HUES64 (cell line): ENCODE data around the gene XPNPEP3.
"Not testable (repeated sequence)": the region's sequence is repeated elsewhere in the genome, so short reads cannot be mapped to it uniquely, and the experiment has no call there.

Experiments
- H3K27ac ChIP-seq: 2 replicates; pipeline ENCODE4 v1.7.0; 2013; ENCODE audit warnings: low read depth, low read length, inconsistent platforms
- H3K27me3 ChIP-seq: 2 replicates; pipeline ENCODE4 v1.6.1; 2013; ENCODE audit warnings: mild to moderate bottlenecking, low read length; ENCODE audit not compliant: insufficient read depth
- H3K36me3 ChIP-seq: 2 replicates; pipeline ENCODE4 v1.6.1; 2013; ENCODE audit warnings: mild to moderate bottlenecking, low read length; ENCODE audit not compliant: insufficient read depth
- H3K4me1 ChIP-seq: 2 replicates; pipeline ENCODE4 v1.6.1; 2013; ENCODE audit warnings: mild to moderate bottlenecking, low read length, moderate library complexity; ENCODE audit not compliant: insufficient read depth
- H3K4me3 ChIP-seq: 2 replicates; pipeline ENCODE4 v1.5.1; 2013; ENCODE audit warnings: mild to moderate bottlenecking, low read length, moderate library complexity
- H3K9ac ChIP-seq: 2 replicates; pipeline ENCODE4 v1.6.1; 2013; ENCODE audit warnings: mild to moderate bottlenecking, low read depth, low read length
- H3K9me3 ChIP-seq: 2 replicates; pipeline ENCODE4 v1.6.1; 2013; ENCODE audit warnings: low read depth, low read length; ENCODE audit not compliant: insufficient read depth
- WGBS: fragments of 150-250, 120-280 bp; methylation state at CpG from one replicate; pipeline ENCODE4 v1.1.7; 2013; ENCODE audit warnings: missing lambda C conversion rate; 5-methylcytosine and 5-hydroxymethylcytosine counted together

XPNPEP3 gene

DNA sequence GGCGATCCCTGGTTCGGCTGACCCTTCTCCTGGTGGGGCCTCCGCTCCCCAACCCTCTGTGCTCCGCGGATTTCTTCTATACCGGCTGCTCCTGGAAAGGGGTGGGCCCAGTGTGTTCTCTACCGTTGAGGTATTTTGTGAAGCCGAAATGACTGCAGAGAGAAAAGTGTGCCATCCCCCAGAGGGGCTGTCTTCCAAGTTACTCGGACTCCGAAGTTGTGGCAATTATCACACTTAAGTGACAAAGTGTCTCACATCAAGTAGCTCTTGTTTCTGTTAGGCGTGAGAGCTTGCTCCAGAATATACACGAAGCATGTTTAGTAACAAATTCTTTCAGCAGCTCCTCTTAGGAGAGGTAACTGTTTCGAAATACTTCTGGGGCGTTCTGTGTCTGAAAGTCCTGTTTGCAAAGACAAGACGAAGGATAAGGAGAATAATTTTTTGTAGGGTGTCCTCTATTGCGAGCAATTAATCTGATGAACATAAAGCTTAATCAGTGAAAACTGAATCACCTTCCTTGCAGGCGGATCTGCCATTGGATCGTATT, 434 bp downstream of the XPNPEP3 start:
- Histone ChIP-seq H3K36me3 (peaks cover 50% of the 10 kb centered on the region), H3K27ac (peak overlapping the region; percentile 99), H3K4me3 (peak overlapping the region; percentile 99), H3K27me3 (no peaks in the 10 kb centered on the region), H3K9ac (peak overlapping the region; percentile 99), H3K9me3 (no peaks in the 10 kb centered on the region), H3K4me1 (peaks cover 29% of the 10 kb centered on the region)
- WGBS, result 12% methylated on average over 18 of the region's 18 CpGs

DNA sequence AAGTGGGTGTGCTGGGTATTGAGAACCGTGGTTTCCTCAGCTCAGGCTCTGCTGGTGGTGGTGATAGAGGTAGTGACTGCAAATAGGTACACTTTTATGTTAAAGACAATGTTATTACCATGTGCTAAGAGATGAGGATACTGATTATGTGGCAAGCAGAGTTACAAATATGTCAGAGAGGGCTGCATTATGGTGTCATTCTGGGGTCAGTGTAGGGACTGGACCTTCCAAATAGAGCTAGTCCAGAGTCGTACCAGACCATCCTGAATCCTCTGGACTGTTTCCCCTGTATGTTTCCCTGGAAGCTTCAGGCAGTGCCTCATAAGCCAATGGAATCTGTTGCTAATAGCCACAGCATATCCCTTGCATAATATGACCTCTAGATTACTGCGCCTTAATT, 5.1 kb downstream of the XPNPEP3 start, which contains the start of gene DNAJB7:
DNAJB7 (minus strand) TSS at position 101 of the 400 bp plus-strand sequence. CDS start 119 bp downstream, outside the sequence.
- Histone ChIP-seq H3K27me3 (no peaks in the 10 kb centered on the region), H3K36me3 (peaks cover 35% of the 10 kb centered on the region), H3K9me3 (no peaks in the 10 kb centered on the region), H3K4me1 (0 out of 2 replicates have a peak, but pooled peaks cover 6% of the 10 kb centered on the region), H3K27ac (no peak within 1 kb of the TSS), H3K4me3 (no peak within 1 kb of the TSS), H3K9ac (no peak within 1 kb of the TSS)
- WGBS, result 95% methylated on average over 3 of the region's 3 CpGs

GRCh38 chr22:40862537-40862936, 5.6 kb downstream of the XPNPEP3 start:
- H3K27me3 ChIP-seq, result no peaks in the 10 kb centered on the region
- no peak overlapping the region for H3K27ac ChIP-seq
- H3K36me3 ChIP-seq, result peaks cover 35% of the 10 kb centered on the region
- no peak overlapping the region for H3K4me3 ChIP-seq
- H3K9me3 ChIP-seq, result no peaks in the 10 kb centered on the region
- H3K4me1 ChIP-seq, result 0 out of 2 replicates have a peak, but pooled peaks cover 6% of the 10 kb centered on the region
- H3K9ac ChIP-seq, result no peak overlapping the region
- 95% methylated on average over 2 of the region's 2 CpGs for whole genome bisulfite sequencing

DNA sequence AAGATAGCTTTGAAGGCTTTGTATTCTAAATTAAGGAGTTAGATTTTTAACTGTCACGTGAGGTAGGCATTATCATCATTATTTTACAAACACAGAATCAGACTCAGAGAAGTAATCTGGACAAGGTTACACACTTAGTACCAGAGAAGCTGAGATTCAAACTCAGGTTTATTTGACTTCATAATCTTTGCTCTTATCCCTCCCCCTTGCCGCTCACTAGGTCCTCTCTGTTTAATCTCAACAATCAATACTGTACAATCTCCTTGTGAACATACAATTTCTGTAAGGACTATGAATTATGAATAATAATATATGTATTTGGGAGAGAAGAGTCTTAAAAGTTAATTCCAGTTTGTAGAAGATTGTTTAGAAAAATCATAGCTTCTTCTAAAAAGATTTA, 10.2 kb downstream of the XPNPEP3 start:
- no peaks in the 10 kb centered on the region for H3K9me3 ChIP-seq
- H3K4me3 ChIP-seq, result no peak overlapping the region
- H3K9ac ChIP-seq, result no peak overlapping the region
- peaks cover 38% of the 10 kb centered on the region for H3K36me3 ChIP-seq
- no peaks in the 10 kb centered on the region for H3K27me3 ChIP-seq
- H3K4me1 ChIP-seq, result no peaks in the 10 kb centered on the region
- H3K27ac ChIP-seq, result no peak overlapping the region
- WGBS, result 95% methylated on average over 2 of the region's 2 CpGs

GRCh38 chr22:40868379-40868778, 11.4 kb downstream of the XPNPEP3 start:
- not testable (repeated sequence) for H3K9ac ChIP-seq, H3K9me3 ChIP-seq, H3K27ac ChIP-seq, H3K4me1 ChIP-seq, H3K27me3 ChIP-seq, H3K4me3 ChIP-seq
- WGBS, result 97% methylated on average over 5 of the region's 6 CpGs
- peaks cover 35% of the 10 kb centered on the region for H3K36me3 ChIP-seq

- Histone ChIP-seq H3K27ac (no peak overlapping the region), H3K36me3 (peaks cover 44% of the 10 kb centered on the region), H3K9me3 (no peaks in the 10 kb centered on the region), H3K9ac (no peak overlapping the region), H3K4me1 (no peaks in the 10 kb centered on the region), H3K27me3 (no peaks in the 10 kb centered on the region), H3K4me3 (no peak overlapping the region)
- WGBS, result 99% methylated on average over 3 of the region's 3 CpGs
Measured at GRCh38 chr22:40874016-40874415, 17.1 kb downstream of the XPNPEP3 start.

DNA sequence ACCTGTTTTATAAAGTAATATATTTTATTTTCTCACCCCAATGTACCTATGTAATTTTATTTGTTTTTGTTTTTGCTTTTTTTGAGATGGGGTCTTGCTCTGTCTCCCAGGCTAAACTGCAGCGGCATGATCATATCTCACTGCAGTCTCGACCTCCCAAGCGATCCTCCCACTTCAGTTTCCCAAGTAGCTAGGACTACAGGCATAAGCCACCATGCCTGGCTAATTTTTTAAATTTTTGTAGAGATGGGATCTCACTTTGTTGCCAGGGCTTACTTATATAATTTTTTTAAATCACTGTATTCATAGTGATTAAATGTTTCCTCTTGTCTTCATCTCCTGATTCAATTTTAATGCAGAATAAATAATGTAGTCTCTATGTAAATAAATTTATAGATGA, 18.2 kb downstream of the XPNPEP3 start:
- Histone ChIP-seq H3K4me1 (no peaks in the 10 kb centered on the region), H3K27ac (no peak overlapping the region), H3K9me3 (no peaks in the 10 kb centered on the region), H3K4me3 (no peak overlapping the region), H3K27me3 (no peaks in the 10 kb centered on the region), H3K9ac (no peak overlapping the region), H3K36me3 (peaks cover 35% of the 10 kb centered on the region)
- 91% methylated on average over 3 of the region's 3 CpGs for WGBS

DNA sequence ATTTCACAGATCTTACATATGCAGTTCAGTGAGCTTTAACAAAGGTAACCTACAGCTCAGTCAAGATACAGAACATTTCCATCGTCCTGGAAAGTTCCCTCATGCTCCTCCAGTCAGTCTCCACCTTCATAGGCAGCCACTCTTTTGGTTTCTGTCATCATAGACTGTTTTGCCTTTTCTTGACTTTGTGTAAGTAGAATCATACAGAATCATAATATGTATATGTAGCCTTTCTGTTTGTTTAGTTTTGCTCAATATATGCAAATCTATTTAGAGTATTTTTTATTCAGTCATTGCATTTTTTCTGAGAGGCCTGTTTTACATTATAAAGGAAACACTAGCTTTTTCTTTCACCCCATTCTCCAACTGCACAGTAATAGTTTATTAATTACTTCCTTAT, 20.0 kb downstream of the XPNPEP3 start:
- Histone ChIP-seq H3K4me1 (no peaks in the 10 kb centered on the region), H3K27me3 (no peaks in the 10 kb centered on the region), H3K27ac (no peak overlapping the region), H3K36me3 (peaks cover 30% of the 10 kb centered on the region), H3K9me3 (no peaks in the 10 kb centered on the region), H3K4me3 (no peak overlapping the region), H3K9ac (no peak overlapping the region)
- WGBS, result 84% methylated on average over 1 of the region's 1 CpG

GRCh38 chr22:40877488-40877887, 20.5 kb downstream of the XPNPEP3 start:
- Histone ChIP-seq H3K4me1 (no peaks in the 10 kb centered on the region), H3K36me3 (peaks cover 32% of the 10 kb centered on the region), H3K9me3 (no peaks in the 10 kb centered on the region), H3K27me3 (no peaks in the 10 kb centered on the region), H3K4me3 (no peak overlapping the region), H3K9ac (no peak overlapping the region), H3K27ac (no peak overlapping the region)
- WGBS, result 90% methylated on average over 3 of the region's 3 CpGs

DNA sequence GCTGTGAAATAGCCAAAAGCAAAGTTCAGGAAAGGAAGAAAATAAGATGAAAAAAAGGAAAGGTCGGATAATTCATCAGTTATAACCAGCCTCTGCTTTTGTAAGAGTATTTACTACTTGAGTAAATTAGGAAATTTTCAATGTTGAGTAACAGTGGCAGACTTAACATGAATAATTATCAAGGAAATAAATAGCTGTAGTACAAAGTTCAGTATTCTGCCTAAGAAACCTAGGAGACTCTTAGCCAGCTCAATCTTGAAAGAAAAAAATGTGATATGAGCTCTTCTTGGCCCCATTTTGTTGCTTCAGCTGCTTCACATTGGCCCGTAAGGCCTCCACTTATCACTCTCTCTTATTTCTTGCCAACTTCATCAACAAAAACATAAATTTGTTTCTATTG, 22.0 kb downstream of the XPNPEP3 start:
- Histone ChIP-seq H3K36me3 (peaks cover 42% of the 10 kb centered on the region), H3K4me3 (no peak overlapping the region), H3K27me3 (no peaks in the 10 kb centered on the region), H3K9ac (no peak overlapping the region), H3K9me3 (no peaks in the 10 kb centered on the region), H3K27ac (no peak overlapping the region), H3K4me1 (no peaks in the 10 kb centered on the region)
- 96% methylated on average over 2 of the region's 2 CpGs for WGBS

- no peaks in the 10 kb centered on the region for H3K4me1 ChIP-seq
- no peaks in the 10 kb centered on the region for H3K9me3 ChIP-seq
- H3K4me3 ChIP-seq, result no peak overlapping the region
- H3K36me3 ChIP-seq, result peaks cover 57% of the 10 kb centered on the region
- H3K27me3 ChIP-seq, result no peaks in the 10 kb centered on the region
- no peak overlapping the region for H3K9ac ChIP-seq
- no peak overlapping the region for H3K27ac ChIP-seq
Measured at GRCh38 chr22:40889116-40889515, 32.2 kb downstream of the XPNPEP3 start.

- no peaks in the 10 kb centered on the region for H3K9me3 ChIP-seq
- WGBS, result 98% methylated on average over 3 of the region's 3 CpGs
Measured at GRCh38 chr22:40890881-40891280, 33.9 kb downstream of the XPNPEP3 start.

More at GRCh38 chr22:40890881-40891280, 33.9 kb downstream of the XPNPEP3 start:
- Histone ChIP-seq H3K36me3 (peaks cover 44% of the 10 kb centered on the region), H3K4me3 (no peak overlapping the region), H3K27me3 (no peaks in the 10 kb centered on the region), H3K4me1 (no peaks in the 10 kb centered on the region), H3K9ac (no peak overlapping the region), H3K27ac (no peak overlapping the region)
